Psoas muscle (tissue), 8 donors: ENCODE measurements around the gene ZNF575. TPM values are rescaled to one million over a fixed set of nuclear protein-coding genes. Genes with fewer than 3 reads are reported as not detected.
A peak's percentile ranks its signal among the peaks of the same experiment; 100 is the strongest.

Experiments used
- ATAC-seq, 4 donors: fragments of 200-7000 bp; cut with Tn5 transposase; one replicate each; pipeline ENCODE4 v1.9.1; 2020; ENCODE audit warnings: moderate library complexity in 3 of 4, mild to moderate bottlenecking in 2 of 4
- DNase-seq, 2 donors: peaks; one replicate each; pipeline ENCODE4 v3.0.0-alpha.2; 2020
- H3K27ac ChIP-seq: fragments of 200-600 bp; one replicate; pipeline ENCODE4 v1.8.0; 2022
- H3K27me3 ChIP-seq, 3 donors: fragments of 200-600 bp in 1 of 3; one replicate each; pipeline versions ENCODE4 v1.6.1 to v1.8.0; 2013 to 2022; ENCODE audit warnings: low read length in 2 of 3, mild to moderate bottlenecking in 2 of 3, moderate library complexity in 1 of 3; ENCODE audit not compliant: insufficient read depth in 3 of 3
- H3K36me3 ChIP-seq, 2 donors: fragments of 200-600 bp in 1 of 2; one replicate each; pipeline versions ENCODE4 v1.6.1 to v1.8.0; 2013 to 2022; ENCODE audit warnings: low read depth in 1 of 2, mild to moderate bottlenecking in 1 of 2, moderate library complexity in 1 of 2; ENCODE audit not compliant: insufficient read depth in 1 of 2
- H3K4me1 ChIP-seq: fragments of 200-600 bp; one replicate; pipeline ENCODE4 v1.8.0; 2022
- H3K4me3 ChIP-seq: fragments of 200-600 bp; one replicate; pipeline ENCODE4 v1.8.0; 2022; ENCODE audit warnings: mild to moderate bottlenecking
- H3K9me3 ChIP-seq: fragments of 200-600 bp; one replicate; pipeline ENCODE4 v1.8.0; 2022
- WGBS, 3 donors: extraction: QIAGEN DNeasy Blood & Tissue Kit; methylation state at CpG; one replicate each; pipeline versions ENCODE4 v1.1.6 to v1.1.7; 2013; 5-methylcytosine and 5-hydroxymethylcytosine counted together
- intact Hi-C, 2 donors: fragments of 100-400 bp; cut with DNase I; formaldehyde crosslinking; loops; one replicate each; pipeline versions ENCODE4 v1.11.0 to v1.14.2; 2022
- polyA plus RNA-seq, 3 donors: library from polyadenylated mRNA; stranded (reverse); fragments of 200-250 nt; gene quantifications; one replicate each; pipeline ENCODE4 v1.2.3, GENCODE V29; 2013
- total RNA-seq, 4 donors: library from RNA; stranded (reverse); fragmentation: NEBNext Ultra II Directional in 2 of 4; extraction: Animal tissue kit (Norgen Biotek cat#: 25700) in 2 of 4; gene quantifications; one replicate each; pipeline versions ENCODE4 v1.2.1 to v1.2.4, GENCODE V29; 2021 to 2023
- TF ChIP-seq, protein P1 (sequence below): fragments of 200-600 bp; IDR thresholded peaks from one replicate; pipeline ENCODE4 v1.8.0; 2022; ENCODE audit warnings: antibody characterized with exemption
- donor health status: healthy with polysubstance abuse.
- donor health status: DM: no; HTN: no; CAD: no; lungs with moderate emphysema.
- donor health status: Bipolar disorder and iron deficiency.
- donor health status: healthy.
- donor health status: DM: yes; HTN: yes; CAD: no.
- donor health status: DM: no; HTN: no; CAD: no.
- donor health status: DM: no; HTN: no; CAD: no.
- donor health status: DM: yes; HTN: yes; CAD: no.

ZNF575 gene
- total and polyA plus RNA-seq, 7 donors: 0.23 to 1.6 (median 1.0) TPM

DNA sequence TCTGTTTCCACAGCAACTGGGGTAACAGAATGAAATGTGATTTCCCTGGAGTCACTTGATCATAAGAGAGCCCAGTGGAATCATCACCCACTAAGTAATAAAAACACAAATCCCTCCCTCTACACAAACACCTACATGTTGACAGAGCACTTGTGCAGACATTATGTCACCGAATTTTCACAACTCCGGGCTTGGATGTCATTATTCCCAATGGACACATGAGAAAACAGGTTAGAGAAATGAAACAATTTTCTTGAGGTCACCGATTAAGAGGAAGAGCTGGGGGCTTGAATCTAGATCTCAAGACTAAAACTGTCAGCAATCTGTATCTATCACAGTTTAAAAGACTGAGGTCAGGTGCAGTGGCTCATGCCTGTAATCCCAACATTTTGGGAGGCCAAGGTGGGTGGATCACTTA is 39.2 kb downstream of the ZNF575 start:
- intact Hi-C loops: no loop called here
- no peaks in the 10 kb centered on the region for H3K27me3 ChIP-seq
- H3K4me3 ChIP-seq: no peak overlapping the region
- no peak overlapping the region for H3K27ac ChIP-seq
- peaks cover 0 to 33% of the 10 kb centered on the region in 2 donors for H3K36me3 ChIP-seq
- peaks cover 12% of the 10 kb centered on the region for H3K4me1 ChIP-seq
- no peak for DNase-seq
- 81 to 89% (median 82%) methylated on average over 3 of the region's 3 CpGs for WGBS, 3 donors
- H3K9me3 ChIP-seq: no peaks in the 10 kb centered on the region
- TF ChIP-seq, protein P1, sequence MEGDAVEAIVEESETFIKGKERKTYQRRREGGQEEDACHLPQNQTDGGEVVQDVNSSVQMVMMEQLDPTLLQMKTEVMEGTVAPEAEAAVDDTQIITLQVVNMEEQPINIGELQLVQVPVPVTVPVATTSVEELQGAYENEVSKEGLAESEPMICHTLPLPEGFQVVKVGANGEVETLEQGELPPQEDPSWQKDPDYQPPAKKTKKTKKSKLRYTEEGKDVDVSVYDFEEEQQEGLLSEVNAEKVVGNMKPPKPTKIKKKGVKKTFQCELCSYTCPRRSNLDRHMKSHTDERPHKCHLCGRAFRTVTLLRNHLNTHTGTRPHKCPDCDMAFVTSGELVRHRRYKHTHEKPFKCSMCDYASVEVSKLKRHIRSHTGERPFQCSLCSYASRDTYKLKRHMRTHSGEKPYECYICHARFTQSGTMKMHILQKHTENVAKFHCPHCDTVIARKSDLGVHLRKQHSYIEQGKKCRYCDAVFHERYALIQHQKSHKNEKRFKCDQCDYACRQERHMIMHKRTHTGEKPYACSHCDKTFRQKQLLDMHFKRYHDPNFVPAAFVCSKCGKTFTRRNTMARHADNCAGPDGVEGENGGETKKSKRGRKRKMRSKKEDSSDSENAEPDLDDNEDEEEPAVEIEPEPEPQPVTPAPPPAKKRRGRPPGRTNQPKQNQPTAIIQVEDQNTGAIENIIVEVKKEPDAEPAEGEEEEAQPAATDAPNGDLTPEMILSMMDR: no peak
- no peak for ATAC-seq

DNA sequence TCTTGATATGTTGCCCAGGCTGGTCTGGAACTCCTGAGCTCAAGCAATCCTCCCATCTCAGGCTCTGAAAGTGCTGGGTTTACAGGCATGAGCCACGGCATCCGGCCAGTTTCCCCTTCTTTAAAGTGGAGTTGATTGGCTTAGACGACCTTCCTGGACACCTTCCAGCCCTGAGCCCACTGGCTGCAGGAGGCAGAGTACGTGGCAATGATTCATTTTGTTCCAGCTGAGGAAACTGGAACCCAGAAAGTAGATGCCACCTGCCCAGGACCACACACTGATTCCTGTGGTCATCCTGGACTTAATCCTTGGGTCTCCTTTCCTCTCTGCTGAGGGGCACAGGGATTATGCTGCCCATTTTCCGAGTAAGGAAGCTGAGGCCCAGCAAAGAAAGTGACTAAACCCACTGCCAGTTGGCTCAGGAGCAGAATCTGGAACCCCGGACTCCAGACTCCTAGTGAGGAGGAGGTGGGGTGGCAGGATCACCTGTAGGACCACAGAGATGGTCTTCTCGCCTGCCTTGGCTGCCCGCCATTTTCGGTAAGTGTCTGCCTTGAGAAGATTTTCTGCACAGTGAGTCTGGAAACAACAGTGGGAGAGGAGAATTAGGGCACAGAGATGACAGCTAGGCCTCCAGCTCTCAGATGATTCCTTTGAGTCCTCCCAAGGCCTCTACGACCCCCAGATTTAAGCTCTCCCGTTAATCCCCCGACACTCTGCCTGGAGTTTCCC is 41.6 kb downstream of the ZNF575 start:
- TF ChIP-seq, protein P1: no peak
- H3K4me1 ChIP-seq: peaks cover 12% of the 10 kb centered on the region
- peak overlapping the region; percentile 97 for H3K4me3 ChIP-seq
- peak overlapping the region; percentile 86 for H3K27ac ChIP-seq
- intact Hi-C loops: no loop called here
- H3K36me3 ChIP-seq: peaks cover 0 to 33% of the 10 kb centered on the region in 2 donors
- ATAC-seq: no peak
- 28 to 32% (median 29%) methylated on average over 12 of the region's 12 CpGs for WGBS, 3 donors
- no peaks in the 10 kb centered on the region for H3K27me3 ChIP-seq
- no peaks in the 10 kb centered on the region for H3K9me3 ChIP-seq
- DNase-seq: no peak

DNA sequence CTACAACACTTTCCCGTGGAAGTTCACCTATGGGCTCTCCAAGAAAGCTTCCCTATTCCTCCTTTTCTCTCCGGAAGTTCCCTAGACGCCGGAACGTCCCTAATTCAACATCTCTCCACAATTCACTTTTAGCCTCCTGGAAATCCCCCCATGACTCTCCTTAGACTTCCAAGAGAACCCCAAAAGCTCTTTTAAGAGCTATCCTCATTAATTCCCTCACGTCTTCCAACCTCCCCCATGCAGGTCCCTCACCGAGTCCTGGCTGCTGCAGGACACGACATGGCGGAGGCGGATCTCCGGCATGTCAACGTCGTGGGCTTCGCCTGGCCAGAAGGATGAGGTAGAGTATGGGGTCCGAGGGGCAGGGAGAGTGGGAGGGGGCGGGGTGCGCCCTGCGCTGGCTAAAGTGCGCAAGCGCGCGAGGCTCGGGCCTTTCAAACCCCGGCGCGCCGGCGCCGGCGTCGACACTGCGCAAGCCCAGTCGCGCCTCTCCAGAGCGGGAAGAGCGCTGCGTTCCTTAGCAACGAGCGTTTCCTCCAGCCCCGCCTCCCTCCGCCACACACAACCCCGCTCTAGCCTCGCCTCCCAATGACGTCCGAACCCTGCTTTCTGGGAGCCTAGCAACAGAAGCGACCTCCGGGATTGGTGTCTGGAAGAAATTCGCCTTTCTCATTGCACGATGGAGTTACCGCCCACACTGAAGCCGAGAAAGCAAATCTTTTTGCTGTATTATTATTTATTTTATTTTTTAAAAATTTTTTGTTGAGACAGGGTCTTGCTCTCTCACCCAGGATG is 42.4 kb downstream of the ZNF575 start, which contains the start of the genes PINLYP and XRCC1:
Gene PINLYP, plus strand, starts transcription at position 646 of the 795 bp plus-strand sequence. CDS start 1,391 bp downstream, outside the sequence.
Gene XRCC1, minus strand, starts transcription at position 372 of the 795 bp plus-strand sequence. Its CDS starts 69 bp downstream, at position 303.
- ATAC-seq (peak; percentile 100), DNase-seq (peak; percentile 98 to 99)
- peaks cover 0 to 26% of the 10 kb centered on the region in 2 donors for H3K36me3 ChIP-seq
- H3K9me3 ChIP-seq: no peaks in the 10 kb centered on the region
- intact Hi-C loops: no loop called here
- TF ChIP-seq, protein P1: no peak
- H3K4me3 ChIP-seq: peak within 1 kb of the TSS; percentile 97
- H3K27ac ChIP-seq: peak within 1 kb of the TSS; percentile 86
- 0% methylated on average over 42 to 51 of the region's 51 CpGs for WGBS, 3 donors
- no peaks in the 10 kb centered on the region for H3K27me3 ChIP-seq
- peaks cover 12% of the 10 kb centered on the region for H3K4me1 ChIP-seq

DNA sequence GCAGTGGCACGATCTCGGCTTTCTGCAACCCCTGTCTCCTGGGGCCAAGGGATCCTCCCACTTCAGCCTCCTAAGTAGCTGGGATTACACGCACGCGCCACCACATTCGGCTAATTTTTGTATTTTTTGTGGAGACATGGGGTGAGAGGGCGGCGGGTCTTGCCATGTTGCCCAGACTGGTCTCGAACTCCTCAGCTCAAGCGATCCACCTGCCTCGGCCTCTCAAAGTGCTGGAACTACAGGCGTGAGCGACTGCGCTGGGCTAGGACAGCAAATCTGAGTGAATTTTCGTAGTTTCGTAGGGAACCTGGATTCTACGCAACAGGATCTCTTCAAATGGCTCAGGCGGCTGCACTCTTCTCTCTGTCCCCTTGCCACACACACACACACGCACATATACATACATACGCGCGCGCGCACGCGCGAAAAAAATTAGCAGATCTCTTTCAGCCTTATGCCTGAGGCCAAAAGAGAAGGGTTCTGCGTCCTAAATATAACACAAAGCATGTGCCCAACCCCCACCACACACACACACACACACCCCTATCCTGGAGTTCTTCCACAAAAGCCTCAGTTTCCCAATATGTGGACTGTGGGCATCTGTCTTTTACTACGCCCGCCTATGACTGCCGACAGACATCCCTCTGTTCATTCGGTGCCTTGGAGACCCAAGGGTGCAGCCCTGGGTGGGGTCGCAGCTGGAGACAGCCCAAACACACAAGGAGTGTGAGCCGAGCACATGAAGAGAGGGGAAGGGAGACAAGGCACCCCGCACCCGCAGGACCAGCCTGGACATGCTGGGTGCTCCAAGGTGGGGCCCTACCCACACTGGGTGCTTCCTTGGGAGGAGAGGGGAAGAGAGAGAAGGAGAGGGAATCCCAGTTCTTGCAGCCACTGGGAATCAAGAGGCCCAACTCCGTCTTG is 43.2 kb downstream of the ZNF575 start:
- TF ChIP-seq, protein P1: no peak
- 60 to 70% (median 68%) methylated on average over 37 of the region's 37 CpGs for WGBS, 3 donors
- Histone ChIP-seq H3K27ac (peak overlapping the region; percentile 86), H3K4me1 (peaks cover 12% of the 10 kb centered on the region), H3K36me3 (peaks cover 0 to 26% of the 10 kb centered on the region in 2 donors), H3K4me3 (peak overlapping the region; percentile 97), H3K9me3 (no peaks in the 10 kb centered on the region), H3K27me3 (no peaks in the 10 kb centered on the region)
- DNase-seq: no peak
- peak in 3 of 4 donors; percentile 2 to 16 (median 7) for ATAC-seq
- intact Hi-C loops: loop anchor here in 1 of 2 donors (2.0 kb wide), 1 partner anchor 19 kb away; no protein-coding TSS in a partner anchor
